GM19025 (cell line): ENCODE data around the gene CTNND2.

Source experiments
- ATAC-seq: cut with Tn5 transposase; IDR thresholded peaks from one replicate; pipeline ENCODE4 v1.9.1; 2021; ENCODE audit warnings: mild to moderate bottlenecking, low read depth, moderate library complexity; ENCODE audit not compliant: unreplicated experiment

CTNND2 gene

DNA sequence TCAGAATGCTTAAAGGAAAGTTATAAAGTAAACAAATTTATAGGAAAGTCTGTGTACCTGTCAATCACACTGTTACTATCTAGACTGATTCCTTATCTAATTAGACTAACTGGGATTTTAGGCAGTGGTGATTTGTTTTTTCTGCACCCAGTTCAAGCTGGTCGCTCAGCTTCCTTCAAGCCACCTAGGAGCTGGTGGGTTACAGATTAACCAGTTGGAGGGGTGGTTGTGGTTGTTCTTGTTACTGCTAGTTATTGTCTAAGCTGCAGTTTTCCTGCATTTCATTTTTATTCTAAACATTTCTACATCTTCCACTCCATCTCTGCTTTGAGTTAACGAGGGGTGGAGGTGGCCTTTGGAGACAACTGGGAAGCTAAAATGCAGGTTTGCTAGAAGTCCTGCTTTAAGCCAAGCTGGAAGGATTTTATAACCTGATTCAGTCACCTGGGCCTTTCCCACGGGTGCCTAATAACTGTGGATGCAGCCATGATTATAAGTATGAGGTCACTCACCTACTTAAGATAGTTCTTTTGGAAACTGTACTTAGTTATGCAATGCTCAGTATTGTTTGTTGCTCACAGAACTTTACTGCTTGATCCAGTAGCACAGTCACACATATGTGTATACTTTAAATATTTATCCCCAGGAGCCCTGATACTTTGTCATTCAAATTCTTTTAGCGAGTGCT lies 839.3 kb downstream of the CTNND2 start:
- ATAC-seq = no peak

DNA sequence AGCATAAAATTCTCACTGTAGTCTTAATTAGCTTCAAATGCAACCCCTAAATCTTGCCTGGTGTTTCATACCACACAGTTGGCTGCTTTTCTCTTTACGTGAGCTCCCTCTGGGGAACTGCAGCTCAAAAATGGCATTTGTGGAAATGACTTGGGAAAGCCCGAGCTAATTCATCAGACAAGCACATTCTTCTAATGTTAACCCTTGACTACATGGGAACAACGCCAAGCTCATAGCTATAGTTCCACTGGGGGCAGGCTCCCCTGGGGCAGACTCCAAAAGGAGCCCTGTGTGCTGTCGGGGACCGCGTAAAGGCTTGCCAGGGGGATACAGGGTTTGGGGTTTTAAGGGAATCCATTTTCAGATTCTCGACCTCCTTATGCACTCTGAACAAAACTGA lies 841.8 kb downstream of the CTNND2 start:
- no peak for ATAC-seq

DNA sequence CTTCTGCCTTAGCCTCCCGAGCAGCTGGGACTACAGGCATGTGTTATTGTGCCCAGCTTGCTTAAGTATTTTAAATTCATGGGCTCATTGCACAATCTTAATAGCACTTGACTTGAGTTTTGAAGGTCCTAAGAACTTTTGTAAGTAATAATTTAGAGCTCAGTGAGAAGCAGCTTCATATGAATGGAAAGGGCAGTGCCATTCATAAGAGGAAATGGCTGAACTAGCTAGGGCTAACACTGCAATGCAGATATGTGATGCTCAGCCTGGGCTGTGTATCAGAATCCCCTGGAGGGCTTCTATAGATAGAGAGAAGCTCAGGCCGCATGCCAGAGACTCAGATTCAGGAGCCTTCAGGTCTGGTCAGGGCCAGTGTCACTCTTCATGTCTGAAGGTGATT lies 847.7 kb downstream of the CTNND2 start:
- ATAC-seq = no peak

DNA sequence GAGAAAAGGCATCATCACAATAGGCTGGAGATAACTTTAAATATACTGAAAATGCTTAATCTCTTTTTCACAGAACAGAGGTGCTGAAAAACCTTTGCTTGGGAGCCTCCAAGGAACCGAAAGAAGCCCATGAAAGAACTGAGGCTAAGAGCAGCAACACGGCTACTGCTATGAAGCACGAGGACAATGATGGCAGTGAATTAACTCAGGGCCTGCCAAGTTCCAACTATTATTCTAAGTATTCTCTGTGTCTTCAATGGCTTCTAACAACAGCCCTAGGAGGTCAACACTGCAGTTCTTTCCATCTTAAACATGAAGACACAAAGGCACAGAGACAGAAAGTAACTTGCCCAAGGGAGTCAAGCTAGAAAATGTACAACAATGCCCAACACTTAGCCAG lies 850.2 kb downstream of the CTNND2 start:
- ATAC-seq = no peak

DNA sequence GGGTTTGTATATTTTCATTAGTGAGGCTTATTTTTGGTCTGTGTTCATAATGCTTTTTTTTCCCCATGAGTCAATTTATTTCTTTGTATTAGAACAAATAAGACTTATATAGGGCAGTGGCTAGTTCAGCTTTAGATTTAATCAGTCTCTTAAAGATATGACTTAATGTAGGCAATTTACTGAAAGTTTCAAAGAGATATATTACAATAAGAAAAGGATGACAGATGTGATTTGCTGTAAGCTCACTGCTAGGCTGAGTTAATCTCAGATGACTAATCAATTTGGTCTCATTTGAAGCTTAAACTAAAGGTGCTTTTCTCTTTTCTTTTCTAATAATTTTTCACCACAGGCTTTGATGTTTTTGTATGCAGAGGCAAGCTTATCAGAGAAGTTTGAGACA lies 851.4 kb downstream of the CTNND2 start:
- no peak for ATAC-seq

DNA sequence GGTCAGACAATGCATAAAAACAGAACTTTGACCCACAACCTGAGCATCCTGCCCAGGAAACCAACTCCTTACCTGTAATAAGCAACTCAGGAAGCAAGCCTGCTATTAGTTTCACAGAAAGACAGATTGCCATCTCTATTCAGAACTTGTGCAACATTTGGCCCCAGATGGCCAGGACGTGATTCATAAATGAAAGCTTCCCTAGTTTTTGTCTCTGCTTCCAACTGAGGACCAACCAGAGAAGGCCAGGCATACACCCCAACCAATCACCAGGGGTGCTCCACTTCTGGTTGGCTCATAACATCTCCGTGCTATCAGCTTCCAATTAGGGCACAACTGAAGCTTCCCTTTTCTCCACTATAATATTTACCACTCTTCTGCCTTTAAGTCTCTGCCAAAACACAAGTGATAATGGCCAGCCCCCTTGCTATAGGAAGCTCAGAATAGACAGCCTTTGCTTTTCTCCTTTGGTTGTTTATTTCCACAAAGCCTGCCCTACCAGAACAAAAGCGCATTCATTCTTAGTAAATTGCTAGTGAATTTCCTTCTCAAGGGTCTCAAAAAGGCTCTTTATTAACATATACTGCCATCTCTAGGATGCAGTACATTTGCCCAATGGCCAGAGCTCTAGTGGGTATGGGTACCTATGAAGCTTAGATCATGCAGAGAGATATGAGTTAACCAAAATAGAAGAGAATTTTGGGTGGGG lies 853.5 kb downstream of the CTNND2 start:
- ATAC-seq = no peak

DNA sequence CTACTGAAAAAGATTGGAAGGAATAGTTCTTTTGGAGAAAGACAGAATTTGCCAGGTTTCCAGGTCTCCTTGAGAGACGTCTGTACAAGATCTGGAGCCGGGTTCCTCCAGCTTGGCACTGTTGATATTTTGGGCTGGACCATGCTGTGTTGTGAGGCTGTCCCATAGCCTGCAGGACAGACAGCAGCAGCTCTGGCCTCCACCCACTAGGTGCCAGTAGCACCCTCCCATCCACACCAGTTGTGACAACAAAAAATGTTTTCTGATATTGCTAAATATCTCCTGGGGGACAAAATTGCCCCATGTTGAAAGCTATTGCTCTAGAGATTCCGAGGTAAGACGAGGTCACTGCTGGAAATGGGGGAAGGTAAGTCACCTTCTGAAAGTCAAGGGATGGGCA lies 855.5 kb downstream of the CTNND2 start:
- no peak for ATAC-seq

DNA sequence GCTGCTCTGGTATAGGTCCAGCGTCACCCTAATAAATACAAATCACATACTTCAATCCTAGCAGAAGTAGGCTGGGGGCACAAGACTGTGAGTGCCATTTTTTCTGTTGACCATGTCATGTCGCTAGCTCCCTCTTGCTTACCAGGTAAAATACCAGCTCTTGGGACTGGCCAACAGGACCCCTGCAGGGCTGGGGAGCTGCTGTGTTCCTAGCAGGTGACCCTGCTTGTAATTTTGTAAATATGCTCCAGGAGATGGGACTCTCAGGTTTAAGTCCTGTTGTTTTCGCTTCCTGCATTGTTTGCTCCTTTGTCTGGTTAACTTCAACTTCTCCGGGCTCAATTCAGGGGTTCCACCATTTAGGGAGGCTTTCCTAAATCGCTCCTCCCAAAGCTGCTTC lies 856.6 kb downstream of the CTNND2 start:
- no peak for ATAC-seq

DNA sequence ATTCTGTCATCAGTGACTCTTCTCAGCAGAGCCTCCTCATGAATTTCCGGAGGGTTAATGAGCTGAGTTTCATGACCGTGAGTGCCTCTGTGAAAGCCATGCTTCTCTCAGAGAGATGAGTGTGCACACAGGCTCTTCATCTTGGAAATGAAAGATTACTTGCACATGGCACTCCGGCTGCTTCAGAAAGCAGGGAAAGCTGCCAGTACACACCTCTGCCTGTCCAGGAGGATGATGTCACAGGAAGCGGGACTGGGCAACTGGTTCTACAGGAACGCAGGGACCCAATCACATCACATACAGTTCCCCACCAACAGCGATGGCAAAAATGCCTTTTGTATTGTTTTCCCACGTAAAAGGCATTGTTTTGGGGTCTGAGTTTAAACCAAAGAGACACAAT lies 857.2 kb downstream of the CTNND2 start:
- no peak for ATAC-seq

DNA sequence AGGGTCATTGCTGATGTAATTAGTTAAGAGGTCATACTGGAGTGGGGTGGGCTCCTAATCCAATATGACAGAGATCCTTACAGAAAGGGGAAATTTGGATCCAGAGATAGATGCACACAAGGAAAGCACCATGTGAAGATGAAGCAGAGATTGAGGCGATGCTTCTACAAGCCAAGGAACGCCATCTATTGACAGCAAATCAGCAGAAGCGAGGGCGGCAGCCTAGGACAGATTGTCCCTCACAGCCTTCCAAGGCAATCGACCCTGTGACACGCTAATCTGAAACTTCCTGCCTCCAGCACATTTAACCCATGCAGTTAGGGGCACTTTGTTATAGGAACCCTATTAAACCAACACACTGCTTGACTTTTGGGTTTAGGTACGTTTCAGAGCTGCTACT lies 858.1 kb downstream of the CTNND2 start:
- no peak for ATAC-seq

DNA sequence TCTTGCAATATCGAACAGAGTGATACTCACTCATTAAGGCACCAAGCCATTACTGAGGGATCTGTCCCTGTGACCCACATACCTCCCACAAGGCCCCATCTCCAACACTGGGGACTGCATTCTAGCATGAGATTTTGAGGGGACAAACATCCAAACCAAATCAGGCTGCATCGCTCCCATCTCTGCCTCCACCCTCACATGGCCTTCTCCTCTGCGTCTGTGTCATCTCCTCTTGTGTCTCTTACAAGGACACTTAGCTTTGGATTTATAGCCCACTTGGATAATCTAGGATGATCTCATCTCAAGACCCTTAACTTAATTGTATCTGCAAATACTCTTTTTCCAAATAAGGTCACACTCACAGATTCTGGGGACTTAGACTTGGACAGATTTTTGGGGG lies 858.8 kb downstream of the CTNND2 start:
- ATAC-seq = no peak

DNA sequence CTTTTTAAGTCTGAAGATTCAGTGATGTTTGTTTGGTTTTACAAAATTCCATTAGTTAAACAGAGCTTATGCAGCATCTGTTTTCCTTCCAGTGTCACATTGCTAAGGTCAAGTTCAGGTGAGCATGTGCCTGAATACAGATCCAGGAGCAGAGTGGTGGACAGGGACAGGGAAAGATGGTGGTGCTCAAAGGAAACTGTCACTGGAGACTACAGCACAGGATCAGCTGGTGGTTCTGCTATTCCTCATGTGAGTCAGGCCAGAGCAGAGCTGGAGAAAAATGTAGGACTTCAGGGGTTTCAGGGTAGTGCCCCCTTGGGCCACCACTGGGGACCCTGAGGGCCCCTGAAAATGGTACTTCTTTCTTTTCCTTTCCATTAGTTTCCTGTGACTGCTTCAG lies 859.7 kb downstream of the CTNND2 start:
- no peak for ATAC-seq

DNA sequence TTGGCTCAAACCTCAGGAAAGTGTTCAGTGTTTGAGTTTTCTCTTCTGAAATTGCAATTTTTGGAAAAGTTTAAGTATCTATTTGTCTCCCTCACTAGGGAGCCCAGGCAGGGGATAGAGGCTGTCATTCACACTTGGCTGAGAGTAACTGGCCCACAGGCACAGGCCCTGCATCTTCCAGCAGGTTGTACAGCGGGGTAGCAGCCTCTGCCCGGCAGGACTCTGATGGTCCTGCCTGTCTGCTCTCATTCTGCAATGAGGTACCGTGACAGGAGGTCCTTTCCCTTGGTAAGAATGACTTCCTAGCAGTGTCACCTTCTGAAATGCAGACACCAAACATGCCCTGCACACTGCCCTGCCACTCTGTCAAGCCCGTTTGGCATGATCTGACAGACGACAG lies 860.4 kb downstream of the CTNND2 start:
- ATAC-seq = no peak

DNA sequence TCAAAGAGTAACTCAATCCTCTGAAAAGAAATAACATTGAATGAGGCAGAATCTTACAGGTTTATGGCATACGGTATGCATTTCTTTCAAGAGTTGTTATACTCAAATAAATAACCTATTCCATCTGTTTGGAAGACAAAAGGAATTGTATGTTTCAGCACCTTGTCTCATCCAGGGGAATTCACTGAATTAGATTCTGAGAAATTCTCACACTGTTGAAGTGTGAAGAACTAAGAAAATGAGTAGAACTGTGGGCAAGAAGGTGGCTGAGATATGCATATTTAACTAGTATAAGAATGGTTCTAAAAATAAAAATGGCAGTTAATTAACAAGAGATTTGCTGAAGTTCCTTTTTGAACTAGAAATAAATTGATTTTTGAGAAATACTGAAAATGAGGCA lies 863.9 kb downstream of the CTNND2 start:
- no peak for ATAC-seq

DNA sequence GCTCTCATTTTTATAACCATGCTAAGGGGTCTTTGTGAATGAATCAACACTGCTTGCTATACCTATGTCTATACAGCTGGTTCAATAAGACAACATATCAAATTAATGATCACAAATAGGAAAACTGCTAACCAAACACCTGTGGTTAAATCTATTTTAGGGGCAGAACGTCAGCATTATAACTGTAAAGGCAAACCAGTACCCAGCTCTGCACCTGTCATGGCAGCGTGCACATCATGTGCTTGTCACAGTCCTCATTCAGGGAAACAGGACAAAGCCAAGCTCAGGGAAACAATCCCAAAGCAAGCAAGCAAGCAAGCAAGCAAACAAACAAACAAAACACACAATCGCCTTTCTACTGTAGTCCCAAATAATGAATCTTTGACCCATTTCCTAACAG lies 865.5 kb downstream of the CTNND2 start:
- ATAC-seq = no peak

DNA sequence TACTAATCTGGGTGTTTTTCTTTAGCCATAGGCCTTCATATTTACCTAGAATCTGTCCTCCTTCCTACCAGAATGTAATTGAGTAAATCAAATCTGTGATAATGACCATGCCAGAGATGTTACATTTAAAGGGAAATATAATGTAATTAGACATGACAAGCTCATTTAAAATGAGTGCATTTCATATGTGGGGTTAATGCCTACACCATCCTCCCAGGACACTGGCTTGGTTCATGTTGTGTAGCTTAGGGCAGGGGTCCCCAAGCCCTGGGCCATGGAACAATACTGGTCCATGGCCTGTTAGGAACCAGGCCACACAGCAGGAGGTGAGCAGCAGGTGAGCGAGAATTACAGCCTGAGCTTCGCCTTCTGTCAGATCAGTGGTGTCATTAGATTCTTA lies 866.3 kb downstream of the CTNND2 start:
- ATAC-seq = no peak

DNA sequence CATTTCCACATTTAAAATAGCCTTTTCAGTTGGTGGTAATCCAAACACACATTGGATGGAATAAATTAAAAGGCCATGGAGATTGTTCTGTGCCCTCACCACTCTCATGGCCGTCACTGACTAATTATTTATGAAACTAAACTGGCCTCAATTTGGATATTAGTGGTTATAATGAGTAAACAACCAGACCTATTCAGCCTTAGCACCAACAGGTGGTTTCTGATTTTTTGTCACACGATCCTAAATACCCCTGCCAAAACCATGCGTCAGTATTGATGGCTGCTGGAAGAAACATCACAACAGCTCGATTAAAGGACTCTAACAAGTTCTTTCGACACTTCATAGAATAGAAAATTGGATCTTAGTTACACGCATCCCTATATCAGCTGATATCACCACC lies 867.2 kb downstream of the CTNND2 start:
- peak; percentile 52 for ATAC-seq

DNA sequence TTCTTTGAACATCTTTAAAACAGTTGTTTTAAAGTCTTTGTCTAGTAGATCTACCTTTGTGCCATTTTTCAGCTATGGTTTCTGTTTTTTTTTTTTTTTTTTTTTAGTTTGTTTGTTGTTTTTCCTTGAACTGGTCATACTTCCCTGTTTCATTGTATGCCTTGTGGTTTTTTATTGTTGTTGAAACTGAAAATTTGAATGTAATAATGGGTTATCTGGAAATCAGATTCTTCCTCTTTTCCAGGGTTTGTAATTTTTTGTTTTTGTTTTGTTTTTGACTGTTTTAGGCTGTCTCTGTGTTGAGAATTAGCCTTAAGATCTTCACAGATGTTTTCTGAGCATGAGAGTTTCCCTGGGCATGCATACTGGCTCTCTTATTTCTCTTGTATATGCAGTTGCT lies 873.6 kb downstream of the CTNND2 start:
- ATAC-seq = no peak

DNA sequence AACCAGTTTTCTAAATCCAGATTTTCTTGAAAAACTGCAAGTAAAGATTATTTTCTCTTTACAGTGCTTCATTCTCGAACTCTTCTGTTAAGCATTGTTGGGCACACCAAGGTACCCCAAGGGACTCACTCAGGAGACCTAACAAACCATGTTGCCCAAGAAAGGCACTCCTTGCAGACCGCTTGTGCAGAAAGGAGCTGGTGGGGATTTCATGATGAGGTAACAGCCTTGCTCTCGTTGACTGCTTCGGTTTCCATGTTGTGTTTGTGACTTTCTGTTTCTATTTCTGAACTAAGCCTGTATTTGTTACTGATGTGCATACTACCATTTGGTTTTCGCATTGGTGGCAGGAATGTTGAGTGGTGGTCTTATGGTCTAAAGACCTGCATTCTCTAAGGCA lies 876.6 kb downstream of the CTNND2 start:
- ATAC-seq = peak; percentile 92

DNA sequence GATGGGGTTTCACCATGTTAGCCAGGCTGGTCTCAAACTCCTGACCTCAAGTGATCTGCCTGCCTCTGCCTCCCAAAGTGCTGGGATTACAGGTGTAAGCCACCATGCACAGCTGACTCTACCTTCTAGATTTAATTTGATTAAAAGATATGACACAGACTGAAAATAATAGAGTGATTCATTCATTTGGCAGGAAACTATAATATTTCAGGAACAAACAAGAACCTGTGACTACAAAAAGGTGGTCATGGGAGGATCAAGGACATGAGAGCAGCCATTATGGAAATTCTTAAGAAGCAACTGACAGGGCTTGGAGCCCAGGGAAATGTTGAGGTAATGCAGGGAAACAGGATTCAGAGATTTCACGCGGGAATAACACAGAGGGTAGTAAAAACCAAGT lies 877.7 kb downstream of the CTNND2 start:
- ATAC-seq = no peak

DNA sequence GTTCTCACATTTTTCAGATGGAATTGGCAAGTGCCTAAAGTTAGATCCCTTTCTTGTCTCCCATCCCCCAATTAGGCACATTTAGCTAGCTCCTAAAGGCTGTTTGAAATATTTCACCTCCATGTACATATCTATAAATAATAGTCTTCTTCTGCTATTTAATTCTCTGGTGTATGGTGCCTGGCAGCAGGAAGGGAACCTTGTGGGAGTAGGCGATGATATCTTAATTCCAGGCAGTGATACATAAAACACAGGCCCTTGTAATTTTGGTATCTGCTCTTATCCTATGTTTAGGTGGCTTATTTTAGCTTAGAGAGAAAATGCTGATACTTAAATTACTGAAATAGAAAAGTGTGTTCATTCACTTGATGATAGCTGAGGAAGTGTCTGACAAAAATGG lies 880.3 kb downstream of the CTNND2 start:
- ATAC-seq = no peak

DNA sequence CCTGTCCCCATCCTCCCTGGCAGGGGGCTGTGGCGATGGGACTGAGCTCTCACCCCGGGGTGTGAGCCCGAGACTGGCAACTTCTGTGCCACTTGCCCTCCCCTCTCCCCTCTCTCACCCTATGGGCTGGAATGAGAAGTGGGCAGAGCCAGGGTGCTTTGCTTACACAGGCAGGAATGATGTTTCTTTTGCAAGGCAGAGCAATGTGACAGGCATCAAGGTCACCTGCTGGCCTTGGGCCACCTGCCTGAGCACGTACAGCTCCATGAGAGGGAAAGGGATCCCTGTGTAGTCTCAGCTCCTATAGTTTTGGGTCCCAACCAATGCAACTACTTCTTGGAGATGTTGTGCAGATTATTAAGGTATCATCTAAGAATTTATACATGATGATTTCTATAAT lies 890.5 kb downstream of the CTNND2 start:
- ATAC-seq = no peak
